GM21447 (cell line): Measurements from ENCODE around the gene PLXNB2.
"Not testable (repeated sequence)": the region's sequence is repeated elsewhere in the genome, so short reads cannot be mapped to it uniquely, and the experiment has no call there.

Experiments used
- ATAC-seq: cut with Tn5 transposase; IDR thresholded peaks from one replicate; pipeline ENCODE4 v1.9.1; 2021; ENCODE audit not compliant: unreplicated experiment

Gene PLXNB2

GRCh38 chr22:50281384-50281760 is 26.1 kb downstream of the PLXNB2 start:
- ATAC-seq, result no peak

GRCh38 chr22:50280708-50281383 is 26.6 kb downstream of the PLXNB2 start:
- ATAC-seq, result no peak

- ATAC-seq, result no peak
Observed at GRCh38 chr22:50280022-50280707, 27.3 kb downstream of the PLXNB2 start.

DNA sequence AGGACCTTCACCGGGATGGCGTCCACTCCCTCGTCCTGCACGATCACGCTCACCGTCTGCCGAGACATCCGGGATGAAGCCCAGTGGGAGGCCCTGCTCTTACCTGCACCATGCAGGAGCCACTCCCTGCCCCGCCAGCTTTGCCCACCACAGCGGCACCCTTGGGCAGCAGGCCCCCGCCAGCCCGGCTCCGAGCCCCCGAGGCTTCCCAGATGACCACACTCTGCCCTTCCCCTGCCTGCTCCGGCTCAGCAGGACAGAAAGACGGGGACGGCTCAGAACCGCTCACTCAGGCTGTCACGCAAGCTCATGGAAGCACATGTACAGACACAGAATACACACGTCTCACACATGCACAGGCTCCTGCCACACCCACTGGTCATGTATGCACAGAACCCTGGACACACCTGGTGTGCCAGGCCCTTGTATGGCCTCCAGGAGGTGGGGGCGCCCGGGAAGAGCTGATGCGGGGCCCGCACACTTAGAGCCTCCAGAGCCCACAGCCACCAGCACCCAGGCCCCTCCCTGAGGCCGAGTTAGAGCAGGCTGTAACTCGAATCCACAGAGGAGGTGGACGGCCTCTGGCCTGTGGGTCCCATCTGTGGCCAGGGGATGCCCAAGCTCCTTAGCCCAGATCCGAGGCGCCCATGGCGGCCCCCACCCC is 28.4 kb downstream of the PLXNB2 start:
- no peak for ATAC-seq

GRCh38 chr22:50278461-50278860 is 29.0 kb downstream of the PLXNB2 start:
- no peak for ATAC-seq

DNA sequence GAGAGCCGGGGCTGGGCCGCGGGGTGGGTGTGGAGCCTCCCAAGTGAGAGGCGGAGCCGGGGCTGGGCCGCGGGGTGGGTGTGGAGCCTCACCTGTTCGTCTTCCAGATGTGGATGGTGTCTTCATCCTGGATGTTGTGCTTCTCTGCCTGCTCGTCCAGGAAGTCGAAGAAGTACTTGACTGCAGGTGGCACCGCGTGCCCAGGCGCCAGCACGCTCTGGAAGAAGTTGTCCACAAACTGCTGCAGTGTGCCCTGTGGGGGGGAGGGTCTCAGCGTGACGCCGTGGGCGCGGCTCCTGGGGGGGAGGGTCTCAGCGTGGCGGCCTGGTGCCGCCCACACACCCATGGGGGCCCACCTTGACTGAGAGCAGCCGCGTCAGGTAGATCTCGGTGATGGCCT is 29.7 kb downstream of the PLXNB2 start:
- no peak for ATAC-seq

DNA sequence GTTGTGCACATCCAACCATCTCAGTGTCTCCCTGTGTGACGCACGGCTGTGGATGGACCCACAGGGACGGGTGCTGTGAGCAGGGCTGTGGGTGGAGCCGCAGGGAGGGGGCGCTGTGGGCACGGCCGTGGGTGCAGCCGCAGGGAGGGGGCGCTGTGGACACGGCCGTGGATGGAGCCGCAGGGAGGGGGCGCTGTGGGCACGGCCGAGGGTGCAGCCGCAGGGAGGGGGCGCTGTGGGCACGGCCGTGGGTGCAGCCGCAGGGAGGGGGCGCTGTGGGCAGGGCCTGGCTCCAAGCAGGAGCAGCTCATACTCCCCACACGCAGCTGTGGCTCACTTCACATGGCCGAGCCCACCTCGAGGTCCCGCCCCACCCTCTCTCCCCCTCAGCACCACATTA is 31.3 kb downstream of the PLXNB2 start:
- no peak for ATAC-seq

DNA sequence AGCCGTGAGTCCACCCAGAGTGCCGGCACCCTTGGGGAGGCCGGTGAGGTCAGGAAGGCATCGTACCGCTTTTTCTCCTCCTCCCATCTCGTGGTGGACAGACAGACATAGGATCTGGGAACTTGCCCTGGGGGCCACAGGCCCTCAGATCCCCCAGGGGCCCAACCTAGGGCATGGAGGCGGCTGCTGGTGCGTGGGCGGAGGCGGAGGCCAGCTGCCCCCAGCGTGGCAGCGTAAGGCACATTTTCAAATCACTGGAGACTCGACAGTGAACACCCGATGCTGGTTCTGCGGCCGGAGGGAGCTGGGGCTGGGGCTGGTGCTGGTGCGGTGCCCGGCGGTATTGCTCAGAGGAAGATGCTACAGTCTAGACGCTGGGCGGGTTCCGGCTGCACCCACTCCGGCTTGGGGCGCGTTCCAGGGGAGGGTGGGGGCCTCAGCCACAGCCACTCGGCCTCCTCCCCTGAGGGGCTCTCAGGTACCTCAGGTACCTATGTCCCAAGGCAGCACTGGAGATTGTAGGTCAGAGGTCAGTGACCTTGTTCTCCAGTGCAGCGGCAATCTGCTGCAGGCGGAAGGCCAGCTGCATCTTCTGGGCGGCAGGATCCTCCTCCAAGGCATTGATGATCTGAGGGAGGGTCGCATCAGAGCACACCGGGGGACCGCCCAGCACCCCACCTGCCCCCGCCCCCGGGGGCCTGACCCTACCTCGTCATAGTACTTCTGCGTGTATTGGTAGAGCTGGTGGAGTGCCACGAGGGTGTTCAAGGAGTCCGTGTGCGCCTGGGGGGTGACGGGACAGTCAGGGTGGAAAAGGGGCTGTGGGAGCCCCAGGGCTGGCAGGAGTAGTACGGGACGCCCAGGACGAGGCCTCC is 32.0 kb downstream of the PLXNB2 start:
- ATAC-seq, result no peak

GRCh38 chr22:50274771-50275170 is 32.7 kb downstream of the PLXNB2 start:
- ATAC-seq, result no peak

DNA sequence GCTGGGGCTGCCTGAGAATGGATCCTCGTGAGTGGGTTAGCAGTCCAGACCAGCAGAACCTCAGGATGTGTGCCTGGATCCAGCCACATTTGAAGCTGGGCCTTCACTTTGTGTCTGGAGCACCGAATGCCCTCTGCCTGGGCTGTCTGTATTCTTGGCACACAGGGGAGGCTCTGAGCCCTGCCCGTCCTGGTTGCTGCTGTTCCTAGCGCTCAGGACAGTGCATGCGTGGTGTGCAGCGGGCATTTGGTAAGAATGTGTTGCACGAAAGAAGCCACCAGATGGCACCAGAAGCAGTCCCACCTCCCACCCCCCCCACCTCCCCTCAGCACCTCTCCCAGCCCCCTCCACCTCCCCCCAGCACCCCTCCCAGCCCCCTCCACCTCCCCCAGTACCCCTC is 33.1 kb downstream of the PLXNB2 start:
- ATAC-seq, result no peak

DNA sequence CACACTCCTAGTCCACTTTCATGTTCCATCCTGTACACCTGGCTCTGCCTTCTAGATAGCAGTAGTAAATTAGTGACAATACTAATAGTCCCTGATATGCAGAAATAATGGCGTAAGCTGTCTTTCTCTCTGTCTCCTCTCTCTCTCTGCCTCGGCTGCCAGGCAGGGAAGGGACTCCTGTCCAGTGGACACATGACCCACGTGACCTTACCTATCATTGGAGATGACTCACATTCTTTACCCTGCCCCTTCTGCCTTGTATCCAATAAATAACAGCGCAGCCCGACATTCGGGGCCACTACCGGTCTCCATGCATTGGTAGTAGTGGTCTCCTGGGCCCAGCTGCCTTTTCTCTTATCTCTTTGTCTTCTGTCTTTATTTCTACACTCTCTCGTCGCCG is 33.7 kb downstream of the PLXNB2 start:
- not testable (repeated sequence) for ATAC-seq

DNA sequence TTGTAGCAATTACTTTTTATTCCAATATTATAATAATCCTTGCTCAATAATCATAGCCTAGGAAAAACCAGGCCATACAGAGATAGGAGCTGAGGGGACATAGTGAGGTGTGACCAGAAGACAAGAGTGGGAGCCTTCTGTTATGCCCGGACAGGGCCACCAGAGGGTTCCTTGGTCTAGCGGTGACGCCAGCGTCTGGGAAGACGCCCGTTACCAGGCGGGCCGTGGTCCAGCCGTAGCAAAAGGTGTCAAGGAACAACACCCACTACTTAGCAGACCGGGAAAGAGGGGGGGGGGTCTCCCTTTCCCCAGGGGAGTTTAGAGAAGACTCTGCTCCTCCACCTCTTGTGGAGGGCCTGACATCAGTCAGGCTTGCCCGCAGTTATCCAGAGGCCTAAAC is 34.1 kb downstream of the PLXNB2 start:
- not testable (repeated sequence) for ATAC-seq

- no peak for ATAC-seq
Observed at GRCh38 chr22:50272044-50272802, 35.2 kb downstream of the PLXNB2 start.

- ATAC-seq, result no peak
Observed at GRCh38 chr22:50271519-50271970, 35.9 kb downstream of the PLXNB2 start.

- ATAC-seq, result no peak
Observed at GRCh38 chr22:50270666-50271394, 36.6 kb downstream of the PLXNB2 start.

DNA sequence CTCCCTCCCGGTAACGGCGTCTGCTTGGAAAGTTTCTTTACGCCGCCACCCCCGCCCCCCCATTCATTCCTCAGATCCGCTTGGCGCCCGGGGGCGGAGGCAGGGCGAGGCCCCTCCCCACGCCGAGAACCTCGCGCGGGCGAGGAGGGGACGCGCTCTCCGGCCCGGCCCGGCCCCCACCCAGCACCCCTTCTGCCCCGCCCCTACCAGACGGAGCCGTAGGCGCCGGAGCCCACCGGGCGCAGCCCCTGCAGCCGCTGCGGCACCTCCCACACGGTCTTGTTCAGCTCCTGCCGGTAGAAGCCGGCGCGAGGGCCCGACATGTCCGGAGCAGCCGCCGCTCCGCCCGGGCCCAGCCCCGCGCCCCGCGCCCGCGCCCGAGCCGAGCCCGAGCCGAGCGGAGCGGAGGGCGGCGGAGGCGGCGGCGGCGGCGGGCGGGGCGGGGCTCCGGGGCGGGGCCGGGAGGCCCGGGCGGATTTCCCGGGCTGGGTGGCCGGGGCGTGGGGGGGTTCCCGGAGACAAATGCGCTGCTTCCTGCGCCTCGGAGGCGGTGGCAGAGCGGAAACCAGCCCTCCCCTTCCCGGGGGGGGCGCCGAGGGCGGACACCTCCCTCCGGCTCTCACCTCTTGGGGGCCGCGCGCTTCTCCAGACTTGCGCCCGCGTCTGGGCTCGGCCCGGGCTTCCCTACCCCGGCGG is 37.3 kb downstream of the PLXNB2 start, which contains the start of gene MAPK11:
Gene MAPK11 (minus strand): TSS at position 411 of the 696 bp plus-strand sequence. CDS start 88 bp downstream, at position 323.
- no peak for ATAC-seq

DNA sequence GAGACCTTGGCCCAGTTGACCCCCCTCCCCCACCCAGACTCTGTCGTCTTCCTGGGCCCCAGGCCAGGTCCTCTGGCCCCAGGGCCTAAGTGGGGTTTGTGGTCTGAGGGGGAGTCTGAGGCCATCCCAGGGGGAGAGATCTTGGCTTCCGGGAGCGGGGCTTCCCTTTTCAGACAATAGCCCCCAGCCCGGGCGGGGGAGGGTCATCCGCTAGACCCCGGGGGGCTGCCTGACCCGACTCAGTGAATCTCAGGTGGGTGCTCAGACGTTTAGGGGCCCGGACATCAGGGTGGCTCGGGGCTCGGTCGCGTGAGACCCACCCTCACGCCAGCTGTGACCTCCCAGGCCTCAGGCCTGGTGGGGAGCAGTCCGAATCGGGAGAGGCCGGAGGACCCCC is 37.9 kb downstream of the PLXNB2 start:
- no peak for ATAC-seq

GRCh38 chr22:50268655-50269113 is 38.8 kb downstream of the PLXNB2 start:
- ATAC-seq, result no peak
